SK-N-MC (cell line): Measurements from ENCODE around the gene SEL1L3.

Source experiments
- DNase-seq: peaks from one replicate; pipeline ENCODE4 v3.0.0-alpha.2; 2011; ENCODE audit warnings: low read depth, low spot score
- H3K27ac ChIP-seq: fragments of 200-600 bp; sonication (generic); 2 replicates; pipeline ENCODE4 v1.5.1; 2016; ENCODE audit warnings: mixed run types
- H3K36me3 ChIP-seq: fragments of 200-600 bp; sonication (generic); 2 replicates; pipeline ENCODE4 v1.6.1; 2017; ENCODE audit warnings: antibody characterized with exemption, low read length, mixed read lengths; ENCODE audit not compliant: insufficient read depth
- H3K4me3 ChIP-seq: fragments of 200-600 bp; sonication (generic); 2 replicates; pipeline ENCODE4 v1.5.1; 2016
- H3K9ac ChIP-seq: fragments of 200-600 bp; sonication (generic); 2 replicates; pipeline ENCODE4 v1.8.0; 2017; ENCODE audit warnings: mixed run types, mixed read lengths; ENCODE audit not compliant: insufficient read length
- H3K9me3 ChIP-seq: fragments of 200-600 bp; sonication (generic); 2 replicates; pipeline ENCODE4 v1.6.1; 2017; ENCODE audit warnings: low read depth, mild to moderate bottlenecking, antibody characterized with exemption, low read length, moderate library complexity, mixed read lengths
- EZH2 ChIP-seq: fragments of 200-600 bp; sonication (generic); IDR thresholded peaks from one replicate; pipeline ENCODE4 v1.6.1; 2017; ENCODE audit warnings: antibody characterized with exemption
- FOXP2 ChIP-seq: optimal IDR thresholded peaks from 2 replicates; pipeline ENCODE3; 2011; ENCODE audit warnings: mild to moderate bottlenecking, moderate library complexity; ENCODE audit not compliant: insufficient read depth; ENCODE audit errors: extremely low read length, control extremely low read depth
- POLR2AphosphoS5 ChIP-seq: IDR thresholded peaks from 2 replicates; pipeline ENCODE4 v1.6.1; 2012; ENCODE audit warnings: mild to moderate bottlenecking, low read depth, low read length, borderline replicate concordance

SEL1L3 gene

DNA sequence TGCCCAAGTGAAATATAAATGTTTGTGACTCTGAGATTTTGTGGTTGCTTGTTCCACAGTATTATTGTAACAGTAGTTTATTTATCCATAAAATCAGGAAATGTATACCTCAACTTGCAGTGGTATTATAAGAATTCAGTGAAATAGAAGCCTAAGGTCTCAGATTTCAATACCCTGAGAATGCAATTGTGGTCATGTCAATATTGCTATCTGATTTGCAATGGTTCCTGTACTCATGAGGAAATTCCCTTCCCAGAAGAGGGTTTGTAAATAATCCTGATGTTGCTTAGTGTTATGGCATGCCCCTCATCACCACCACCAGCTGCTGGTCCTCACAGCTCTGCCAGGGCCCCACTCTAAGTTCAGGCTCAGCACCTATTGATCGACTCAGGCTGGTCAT is 139.4 kb downstream of the SEL1L3 start:
- H3K9ac ChIP-seq: no peak overlapping the region
- no peak overlapping the region for H3K4me3 ChIP-seq
- DNase-seq: no peak
- no peaks in the 10 kb centered on the region for H3K9me3 ChIP-seq
- no peak for TF ChIP-seq POLR2AphosphoS5
- no peak overlapping the region for H3K27ac ChIP-seq
- H3K36me3 ChIP-seq: no peaks in the 10 kb centered on the region

DNA sequence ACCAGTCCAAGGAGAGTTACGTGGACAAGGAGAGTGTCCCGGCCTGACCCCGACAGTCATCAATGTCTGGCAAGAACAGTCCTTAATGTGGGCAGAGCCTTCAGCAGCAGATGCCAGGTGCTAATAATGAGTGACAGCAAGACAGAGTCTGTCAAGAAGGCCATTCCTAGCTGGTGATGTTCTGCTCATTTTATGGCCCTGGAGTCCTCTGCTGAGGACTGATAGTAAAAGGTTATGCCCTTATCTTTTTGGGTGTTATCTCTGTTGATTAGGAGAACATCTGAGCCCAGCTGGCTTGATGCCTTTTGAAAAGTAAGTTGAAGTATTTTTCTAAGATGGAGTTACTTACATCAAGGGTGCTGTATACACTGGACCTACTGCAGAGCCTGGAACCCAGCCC is 139.8 kb downstream of the SEL1L3 start:
- no peaks in the 10 kb centered on the region for H3K9me3 ChIP-seq
- no peaks in the 10 kb centered on the region for H3K36me3 ChIP-seq
- H3K4me3 ChIP-seq: no peak overlapping the region
- H3K9ac ChIP-seq: no peak overlapping the region
- DNase-seq: no peak
- TF ChIP-seq FOXP2: no peak
- TF ChIP-seq EZH2: no peak
- no peak for TF ChIP-seq POLR2AphosphoS5
- H3K27ac ChIP-seq: no peak overlapping the region

DNA sequence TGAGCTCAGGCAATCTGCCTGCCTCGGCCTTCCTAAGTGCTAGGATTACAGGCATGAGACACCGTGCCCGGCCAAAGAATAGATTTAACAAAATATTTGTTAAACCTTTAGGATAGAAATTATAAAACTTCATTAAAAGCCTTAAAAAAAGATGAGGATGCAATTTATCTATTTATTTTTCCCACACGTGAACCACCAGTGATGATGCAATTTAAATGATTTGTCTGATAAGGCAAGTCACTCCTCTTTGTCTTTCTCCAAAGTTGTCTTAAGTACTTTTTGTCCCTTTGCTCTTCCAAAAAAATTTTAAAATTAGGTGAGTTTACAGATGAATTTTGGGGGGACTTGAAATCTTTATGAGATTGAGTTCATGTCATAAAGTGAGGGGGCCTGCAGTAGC is 149.0 kb downstream of the SEL1L3 start:
- H3K9ac ChIP-seq: no peak overlapping the region
- TF ChIP-seq FOXP2 (no peak), POLR2AphosphoS5 (no peak), EZH2 (no peak)
- H3K36me3 ChIP-seq: no peaks in the 10 kb centered on the region
- no peak overlapping the region for H3K27ac ChIP-seq
- no peak overlapping the region for H3K4me3 ChIP-seq
- no peak for DNase-seq
- H3K9me3 ChIP-seq: no peaks in the 10 kb centered on the region

DNA sequence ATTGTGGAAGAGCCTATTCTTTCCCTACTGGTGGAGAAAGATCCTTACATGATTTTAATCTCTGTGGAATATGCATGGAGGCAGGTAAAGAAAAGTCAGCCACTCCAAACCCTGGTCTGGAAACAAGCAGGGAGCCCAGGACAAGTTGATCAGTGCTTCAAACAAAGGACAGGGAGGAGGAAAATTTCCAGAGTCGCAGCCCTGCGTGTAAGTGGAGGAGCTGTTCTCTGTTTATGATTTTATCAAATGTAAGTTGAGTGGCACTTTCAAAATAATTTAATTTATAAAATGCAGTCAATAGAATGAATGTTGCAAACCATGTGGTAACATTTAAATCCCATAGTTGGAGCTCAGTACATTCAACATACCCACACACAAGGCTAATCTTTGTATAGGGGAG is 150.2 kb downstream of the SEL1L3 start:
- Histone ChIP-seq H3K4me3 (no peak overlapping the region), H3K36me3 (no peaks in the 10 kb centered on the region), H3K27ac (no peak overlapping the region), H3K9ac (no peak overlapping the region), H3K9me3 (no peaks in the 10 kb centered on the region)
- TF ChIP-seq FOXP2 (no peak), EZH2 (no peak), POLR2AphosphoS5 (no peak)
- no peak for DNase-seq

DNA sequence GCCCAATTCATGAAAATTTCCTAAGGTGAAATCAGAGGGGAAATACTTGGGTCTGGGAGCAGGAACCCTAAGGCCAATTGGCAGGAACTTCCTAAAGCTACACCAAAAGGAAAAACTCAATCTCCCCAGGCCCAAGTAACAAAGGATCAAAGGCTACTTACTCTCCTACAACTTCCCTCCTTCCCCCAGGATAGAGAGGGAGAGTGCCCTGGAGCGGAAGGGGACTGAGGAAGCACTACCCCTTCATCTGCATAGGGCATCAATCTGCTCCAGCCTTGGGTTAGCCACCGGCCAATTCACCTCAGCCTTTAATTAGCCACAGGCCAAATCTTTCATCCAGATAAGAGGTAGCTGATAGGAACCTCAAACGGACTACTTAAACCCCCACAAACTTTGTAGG is 152.2 kb downstream of the SEL1L3 start:
- no peaks in the 10 kb centered on the region for H3K36me3 ChIP-seq
- TF ChIP-seq FOXP2: no peak
- no peak for TF ChIP-seq POLR2AphosphoS5
- no peak for TF ChIP-seq EZH2
- H3K9ac ChIP-seq: no peak overlapping the region
- DNase-seq: no peak
- no peak overlapping the region for H3K4me3 ChIP-seq
- H3K9me3 ChIP-seq: no peaks in the 10 kb centered on the region
- H3K27ac ChIP-seq: no peak overlapping the region

DNA sequence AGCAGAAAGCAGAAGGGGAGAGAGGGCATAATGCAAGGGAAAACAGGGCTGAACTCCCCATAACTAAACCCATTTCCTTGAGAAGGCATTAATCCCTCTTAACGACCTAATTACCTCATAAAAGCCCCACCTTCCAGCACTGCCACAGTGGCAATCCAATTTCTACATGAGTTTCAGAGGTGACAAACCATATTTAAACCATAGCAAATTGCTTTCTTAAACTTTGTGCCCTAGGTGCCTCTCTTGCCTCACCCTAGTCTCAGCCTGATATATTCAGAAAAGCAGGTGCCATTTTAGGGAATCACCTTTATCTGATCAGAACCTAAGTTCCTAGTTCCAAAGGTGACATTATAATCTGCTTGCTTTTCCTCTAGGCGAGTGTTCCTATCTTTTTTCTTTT is 158.3 kb downstream of the SEL1L3 start:
- TF ChIP-seq EZH2 (no peak), FOXP2 (no peak), POLR2AphosphoS5 (no peak)
- no peaks in the 10 kb centered on the region for H3K9me3 ChIP-seq
- no peak for DNase-seq
- no peak overlapping the region for H3K27ac ChIP-seq
- H3K9ac ChIP-seq: no peak overlapping the region
- H3K36me3 ChIP-seq: no peaks in the 10 kb centered on the region
- no peak overlapping the region for H3K4me3 ChIP-seq

DNA sequence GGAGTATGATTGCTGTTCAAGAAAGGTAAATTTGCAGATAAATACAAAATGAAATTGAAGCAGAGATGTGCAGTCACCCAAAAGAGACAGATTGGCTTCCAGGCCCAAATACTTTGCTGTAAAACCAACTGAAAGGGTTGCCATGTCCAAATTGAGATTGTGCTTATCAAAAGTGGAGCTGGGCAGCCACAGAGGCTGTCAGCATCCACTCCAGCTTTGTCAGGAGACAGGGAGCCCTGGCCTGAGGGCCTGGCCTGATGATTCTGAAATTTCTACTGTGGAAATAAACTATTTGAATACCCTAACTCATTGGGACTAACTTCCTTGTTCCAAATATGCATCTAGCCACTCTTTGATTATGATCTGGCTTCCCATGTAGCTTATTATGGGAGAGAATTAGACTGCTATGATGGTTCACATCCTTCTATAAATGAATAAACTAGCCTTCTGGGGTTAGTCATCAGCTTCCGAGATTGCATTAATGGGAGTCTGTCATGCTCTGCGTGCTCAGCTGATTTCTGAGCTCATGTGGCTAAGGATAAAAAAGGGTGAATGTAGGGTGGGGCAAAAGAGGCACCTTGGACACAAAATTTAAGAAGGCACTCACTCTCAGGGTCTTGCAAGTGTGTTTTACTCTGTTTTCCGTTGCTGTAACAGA is 158.9 kb downstream of the SEL1L3 start:
- TF ChIP-seq POLR2AphosphoS5 (no peak), EZH2 (no peak)
- H3K27ac ChIP-seq: no peak overlapping the region
- DNase-seq: no peak
- H3K9me3 ChIP-seq: no peaks in the 10 kb centered on the region
- H3K9ac ChIP-seq: no peak overlapping the region
- H3K4me3 ChIP-seq: no peak overlapping the region
- H3K36me3 ChIP-seq: no peaks in the 10 kb centered on the region

DNA sequence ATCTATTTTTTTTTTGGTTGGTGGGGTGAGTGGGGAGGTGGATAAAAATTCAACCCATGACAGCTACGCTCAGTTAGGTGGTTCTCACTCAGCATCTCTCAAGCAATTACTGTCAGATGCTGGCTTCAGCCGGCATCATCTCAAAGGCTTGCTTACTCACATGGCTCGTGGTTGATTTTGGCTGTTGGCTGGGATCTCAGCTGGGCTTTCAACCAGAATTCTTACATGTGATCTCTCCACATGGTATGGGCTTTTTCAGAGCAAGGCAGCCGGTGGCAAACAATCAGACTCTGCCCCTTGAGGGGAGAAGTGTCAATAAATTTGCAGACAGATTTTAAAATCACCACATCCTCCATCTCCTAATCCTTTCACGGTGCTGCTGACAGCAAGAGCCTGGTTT is 159.9 kb downstream of the SEL1L3 start:
- TF ChIP-seq EZH2 (no peak), POLR2AphosphoS5 (no peak)

DNA sequence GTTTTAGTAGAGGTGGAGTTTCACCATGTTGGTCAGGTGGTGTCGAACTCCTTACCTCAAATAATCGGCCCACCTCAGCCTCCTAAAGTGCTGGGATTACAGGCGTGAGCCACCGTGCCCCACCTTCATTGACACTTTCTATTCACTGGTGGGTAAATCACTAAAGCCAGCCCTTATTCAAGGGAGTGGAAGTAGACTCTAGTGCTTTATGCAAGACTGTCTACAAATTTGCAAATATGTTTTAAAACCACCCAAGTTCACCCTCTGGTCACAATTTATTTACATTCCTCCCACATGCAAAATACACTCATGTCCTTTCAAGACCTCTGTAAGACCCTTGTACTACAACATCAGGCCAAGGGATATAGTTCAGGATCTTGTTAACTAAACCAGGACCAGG is 162.1 kb downstream of the SEL1L3 start:
- no peak overlapping the region for H3K27ac ChIP-seq
- DNase-seq: no peak
- H3K9ac ChIP-seq: no peak overlapping the region
- H3K4me3 ChIP-seq: no peak overlapping the region
- no peaks in the 10 kb centered on the region for H3K9me3 ChIP-seq
- H3K36me3 ChIP-seq: no peaks in the 10 kb centered on the region
- TF ChIP-seq FOXP2 (no peak), EZH2 (no peak), POLR2AphosphoS5 (no peak)

More for the DNA sequence above, 159.9 kb downstream of the SEL1L3 start:
- Histone ChIP-seq H3K4me3 (no peak overlapping the region), H3K9me3 (no peaks in the 10 kb centered on the region), H3K9ac (no peak overlapping the region), H3K36me3 (no peaks in the 10 kb centered on the region), H3K27ac (no peak overlapping the region)
- no peak for DNase-seq

DNA sequence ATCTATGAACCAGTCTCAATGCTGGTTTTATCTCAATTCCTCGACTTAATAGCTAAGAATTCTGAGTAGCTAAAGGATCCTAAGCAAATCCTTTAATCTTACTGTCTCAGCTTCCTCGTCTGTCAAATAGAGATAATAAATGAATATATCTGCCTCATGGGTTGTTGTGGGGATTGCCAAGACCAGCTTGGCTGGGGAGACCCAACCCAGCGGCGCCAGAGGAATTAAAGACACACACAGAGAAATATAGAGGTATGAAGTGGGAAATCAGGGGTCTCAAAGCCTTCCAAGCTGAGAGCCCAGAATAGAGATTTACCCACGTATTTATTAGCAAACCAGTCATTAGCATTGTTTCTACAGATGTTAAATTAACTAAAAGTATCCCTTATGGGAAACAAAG is 165.3 kb downstream of the SEL1L3 start:
- Histone ChIP-seq H3K9me3 (no peaks in the 10 kb centered on the region), H3K4me3 (no peak overlapping the region), H3K36me3 (no peaks in the 10 kb centered on the region), H3K27ac (no peak overlapping the region), H3K9ac (no peak overlapping the region)
- DNase-seq: no peak
- no peak for TF ChIP-seq FOXP2
- no peak for TF ChIP-seq POLR2AphosphoS5
- TF ChIP-seq EZH2: no peak
